Type B pancreatic cell (in vitro differentiated cells): Measurements from ENCODE around the gene MTMR12. TPM values are rescaled to one million over a fixed set of nuclear protein-coding genes. Genes with fewer than 3 reads are reported as not detected.

ENCODE experiments used
- DNase-seq: peaks from one replicate; pipeline ENCODE4 v3.0.0; 2021; ENCODE audit warnings: mixed read lengths; ENCODE audit not compliant: unreplicated experiment; ENCODE audit errors: extremely low spot score
- H3K27ac Mint-ChIP-seq: 2 replicates; pipeline ENCODE4 v1.8.0; 2021; ENCODE audit warnings: mild to moderate bottlenecking, mixed read lengths
- H3K27me3 Mint-ChIP-seq: 2 replicates; pipeline ENCODE4 v1.8.0; 2021; ENCODE audit warnings: mixed read lengths
- H3K36me3 Mint-ChIP-seq: 2 replicates; pipeline ENCODE4 v1.8.0; 2021; ENCODE audit warnings: mixed read lengths
- H3K4me1 Mint-ChIP-seq: one replicate; pipeline ENCODE4 v1.8.0; 2021; ENCODE audit warnings: mixed read lengths; ENCODE audit not compliant: unreplicated experiment
- H3K4me3 Mint-ChIP-seq: 2 replicates; pipeline ENCODE4 v1.8.0; 2021; ENCODE audit warnings: mild to moderate bottlenecking, mixed read lengths
- H3K9me3 Mint-ChIP-seq: 2 replicates; pipeline ENCODE4 v1.8.0; 2021; ENCODE audit warnings: mixed read lengths
- CTCF ChIP-seq: fragments of 200-600 bp; sonication (generic); conservative IDR thresholded peaks from 2 replicates; pipeline ENCODE4 v1.5.0; 2021; ENCODE audit warnings: antibody characterized with exemption, mild to moderate bottlenecking
- total RNA-seq: library from RNA; stranded (reverse); gene quantifications from 2 replicates; pipeline ENCODE4 v1.2.1, GENCODE V29; 2021; ENCODE audit warnings: low replicate concordance

MTMR12 gene
- total RNA-seq, 1 donor from 2014 or later, result 23.5 TPM

GRCh38 chr5:32270946-32271345 is 41.8 kb downstream of the MTMR12 start:
- no peaks in the 10 kb centered on the region for H3K9me3 Mint-ChIP-seq
- H3K4me1 Mint-ChIP-seq, result peaks cover 25% of the 10 kb centered on the region
- no peak for TF ChIP-seq CTCF
- peaks cover 40% of the 10 kb centered on the region for H3K36me3 Mint-ChIP-seq
- no peak overlapping the region for H3K4me3 Mint-ChIP-seq
- DNase-seq, result no peak
- no peaks in the 10 kb centered on the region for H3K27me3 Mint-ChIP-seq
- H3K27ac Mint-ChIP-seq, result no peak overlapping the region

- H3K9me3 Mint-ChIP-seq, result no peaks in the 10 kb centered on the region
- no peak for DNase-seq
- no peak overlapping the region for H3K27ac Mint-ChIP-seq
- peaks cover 47% of the 10 kb centered on the region for H3K36me3 Mint-ChIP-seq
- peaks cover 20% of the 10 kb centered on the region for H3K4me1 Mint-ChIP-seq
- H3K27me3 Mint-ChIP-seq, result no peaks in the 10 kb centered on the region
- TF ChIP-seq CTCF, result no peak
- no peak overlapping the region for H3K4me3 Mint-ChIP-seq
Observed at GRCh38 chr5:32270178-32270577, 42.6 kb downstream of the MTMR12 start.

GRCh38 chr5:32265902-32266301 is 46.8 kb downstream of the MTMR12 start:
- no peak overlapping the region for H3K4me3 Mint-ChIP-seq
- no peaks in the 10 kb centered on the region for H3K27me3 Mint-ChIP-seq
- H3K4me1 Mint-ChIP-seq, result no peaks in the 10 kb centered on the region
- H3K9me3 Mint-ChIP-seq, result no peaks in the 10 kb centered on the region
- peaks cover 52% of the 10 kb centered on the region for H3K36me3 Mint-ChIP-seq
- no peak for DNase-seq
- no peak for TF ChIP-seq CTCF
- no peak overlapping the region for H3K27ac Mint-ChIP-seq

- H3K36me3 Mint-ChIP-seq, result peaks cover 47% of the 10 kb centered on the region
Observed at GRCh38 chr5:32264957-32265572, 47.7 kb downstream of the MTMR12 start.

GRCh38 chr5:32263684-32264083 is 49.1 kb downstream of the MTMR12 start:
- no peak overlapping the region for H3K27ac Mint-ChIP-seq
- peaks cover 52% of the 10 kb centered on the region for H3K36me3 Mint-ChIP-seq
- no peaks in the 10 kb centered on the region for H3K4me1 Mint-ChIP-seq
- no peaks in the 10 kb centered on the region for H3K27me3 Mint-ChIP-seq
- no peaks in the 10 kb centered on the region for H3K9me3 Mint-ChIP-seq
- no peak for TF ChIP-seq CTCF
- H3K4me3 Mint-ChIP-seq, result no peak overlapping the region
- DNase-seq, result no peak

More at GRCh38 chr5:32264957-32265572, 47.7 kb downstream of the MTMR12 start:
- no peak overlapping the region for H3K27ac Mint-ChIP-seq
- no peak for TF ChIP-seq CTCF
- no peaks in the 10 kb centered on the region for H3K4me1 Mint-ChIP-seq
- no peaks in the 10 kb centered on the region for H3K9me3 Mint-ChIP-seq
- H3K4me3 Mint-ChIP-seq, result no peak overlapping the region
- DNase-seq, result no peak
- no peaks in the 10 kb centered on the region for H3K27me3 Mint-ChIP-seq
